ENCODE measurements around the gene DKK1. TPM values are rescaled to one million over a fixed set of nuclear protein-coding genes. Genes with fewer than 3 reads are reported as not detected.
A peak's percentile ranks its signal among the peaks of the same experiment; 100 is the strongest.

DKK1 gene
- polyA plus RNA-seq, 1 donor (not counting 4 experiments of a cell fraction or from before 2014, with no cell fraction given), result 223 TPM

DNA sequence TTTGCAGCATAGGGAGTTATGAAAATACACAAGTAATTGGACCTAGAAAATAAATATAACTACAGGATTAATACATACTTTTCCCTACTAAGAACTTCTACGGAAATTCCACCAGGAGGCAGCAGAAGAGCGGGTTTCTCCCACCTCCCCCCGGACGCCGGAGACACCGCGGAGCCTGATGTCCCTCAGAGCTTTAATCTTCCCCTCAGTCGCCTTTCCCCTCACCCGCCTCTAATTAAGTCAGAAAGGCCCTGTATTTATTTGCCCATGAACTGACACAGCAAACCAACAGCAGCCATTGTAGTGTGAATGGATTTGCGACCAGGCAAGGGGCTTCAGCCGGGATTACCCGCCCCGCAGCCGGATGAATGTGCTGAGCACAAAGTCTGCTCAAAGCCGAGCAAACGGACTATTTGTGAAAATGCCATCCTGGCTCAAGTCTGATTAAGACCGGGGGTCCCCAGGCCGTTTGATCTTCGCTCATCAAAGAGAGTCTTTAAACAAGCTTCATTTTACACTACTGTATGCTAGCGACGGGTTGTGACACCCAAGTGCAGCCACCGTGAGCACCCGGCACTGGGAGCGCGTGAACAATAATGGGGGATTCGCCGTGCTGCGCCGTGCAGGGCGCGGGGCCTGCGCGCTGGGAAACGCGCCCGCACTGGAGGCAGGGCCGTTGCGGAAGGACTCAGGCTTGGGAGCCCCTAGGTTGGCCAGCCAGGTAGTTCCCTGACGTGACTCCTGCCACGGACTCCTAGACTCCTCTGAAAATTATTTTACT is 5.6 kb upstream of the DKK1 start:
- H3K4me3 ChIP-seq (ENCODE audit: control insufficient read depth in 2 of 3, extremely low read depth in 1 of 3, insufficient read depth in 2 of 3, low read depth in 1 of 3, low read length in 3 of 3), result peak overlapping the region; percentile 9 to 80 (median 66)
- H3K27me3 ChIP-seq (ENCODE audit: control insufficient read depth, extremely low read depth, insufficient read depth, low read length), result no peaks in the 10 kb centered on the region
- H2AFZ ChIP-seq (ENCODE audit: control insufficient read depth, low read length), result peak overlapping the region; percentile 96
- peaks cover 16% of the 10 kb centered on the region for H3K4me1 ChIP-seq (ENCODE audit: control insufficient read depth, extremely low read depth, insufficient read depth, low read length)
- H3K9me3 ChIP-seq (ENCODE audit: control insufficient read depth, low read depth, low read length), result no peaks in the 10 kb centered on the region
- no peaks in the 10 kb centered on the region for H3K9me1 ChIP-seq (ENCODE audit: control insufficient read depth, extremely low read depth, insufficient read depth, low read length)
- peak overlapping the region; percentile 61 for H3K9ac ChIP-seq (ENCODE audit: control insufficient read depth, extremely low read depth, insufficient read depth, low read length)
- no peaks in the 10 kb centered on the region for H4K20me1 ChIP-seq (ENCODE audit: control insufficient read depth, extremely low read depth, insufficient read depth, low read length)
- dilution Hi-C loops (cut with MboI; ENCODE audit: extremely low pct_ligation_motif_present, low sequenced_read_pairs), result loop anchor here (25.0 kb wide), 1 partner anchor 254 kb away; no protein-coding TSS in a partner anchor
- FAIRE-seq (no peak), DNase-seq (ENCODE audit: low read depth, low spot score) (no peak)
- TF ChIP-seq EZH2 (IDR thresholded peaks at IDR 0.05; ENCODE audit: low read length), result no peak
- TF ChIP-seq, protein P1, sequence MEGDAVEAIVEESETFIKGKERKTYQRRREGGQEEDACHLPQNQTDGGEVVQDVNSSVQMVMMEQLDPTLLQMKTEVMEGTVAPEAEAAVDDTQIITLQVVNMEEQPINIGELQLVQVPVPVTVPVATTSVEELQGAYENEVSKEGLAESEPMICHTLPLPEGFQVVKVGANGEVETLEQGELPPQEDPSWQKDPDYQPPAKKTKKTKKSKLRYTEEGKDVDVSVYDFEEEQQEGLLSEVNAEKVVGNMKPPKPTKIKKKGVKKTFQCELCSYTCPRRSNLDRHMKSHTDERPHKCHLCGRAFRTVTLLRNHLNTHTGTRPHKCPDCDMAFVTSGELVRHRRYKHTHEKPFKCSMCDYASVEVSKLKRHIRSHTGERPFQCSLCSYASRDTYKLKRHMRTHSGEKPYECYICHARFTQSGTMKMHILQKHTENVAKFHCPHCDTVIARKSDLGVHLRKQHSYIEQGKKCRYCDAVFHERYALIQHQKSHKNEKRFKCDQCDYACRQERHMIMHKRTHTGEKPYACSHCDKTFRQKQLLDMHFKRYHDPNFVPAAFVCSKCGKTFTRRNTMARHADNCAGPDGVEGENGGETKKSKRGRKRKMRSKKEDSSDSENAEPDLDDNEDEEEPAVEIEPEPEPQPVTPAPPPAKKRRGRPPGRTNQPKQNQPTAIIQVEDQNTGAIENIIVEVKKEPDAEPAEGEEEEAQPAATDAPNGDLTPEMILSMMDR (optimal IDR thresholded peaks at IDR 0.05 in 1 of 3, IDR thresholded peaks at IDR 0.05 in 1 of 3, conservative IDR thresholded peaks at IDR 0.05 in 1 of 3; ENCODE audit: extremely low read depth in 1 of 3, insufficient read depth in 2 of 3, low read length in 3 of 3), result peak; percentile 64 to 72 (median 64)
- H3K79me2 ChIP-seq (ENCODE audit: control insufficient read depth, insufficient read depth, low read length), result no peaks in the 10 kb centered on the region
- no peaks in the 10 kb centered on the region for H3K36me3 ChIP-seq (ENCODE audit: control insufficient read depth in 2 of 2, extremely low read depth in 1 of 2, insufficient read depth in 2 of 2, low read length in 2 of 2)
- no peak overlapping the region for H3K27ac ChIP-seq (ENCODE audit: control insufficient read depth, insufficient read depth, low read length)
- H3K4me2 ChIP-seq (ENCODE audit: control insufficient read depth, extremely low read depth, insufficient read depth, low read depth, low read length), result peak overlapping the region; percentile 99

DNA sequence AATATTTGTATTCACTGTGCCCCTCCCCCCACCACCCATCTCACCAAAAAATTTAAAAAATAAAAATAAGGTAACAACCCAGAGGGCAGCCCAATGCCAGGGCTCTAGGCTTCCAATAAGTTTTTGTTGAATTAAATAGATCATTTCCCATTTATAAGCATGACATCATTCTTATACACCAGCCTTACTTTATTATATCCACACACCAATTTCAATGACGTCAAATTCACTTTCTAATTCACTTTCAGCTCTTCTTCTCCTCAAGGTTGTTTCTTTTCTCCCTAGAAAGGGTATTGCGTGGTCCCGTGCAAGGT is 1.2 kb upstream of the DKK1 start:
- dilution Hi-C loops (cut with MboI; ENCODE audit: extremely low pct_ligation_motif_present, low sequenced_read_pairs), result loop anchor here (25.0 kb wide), 1 partner anchor 249 kb away; no protein-coding TSS in a partner anchor

More for the DNA sequence above, 1.2 kb upstream of the DKK1 start:
- peaks cover 30% of the 10 kb centered on the region for H3K4me1 ChIP-seq (ENCODE audit: control insufficient read depth, extremely low read depth, insufficient read depth, low read length)
- no peak for DNase-seq (ENCODE audit: low read depth, low spot score)
- no peaks in the 10 kb centered on the region for H3K27me3 ChIP-seq (ENCODE audit: control insufficient read depth, extremely low read depth, insufficient read depth, low read length)
- H3K4me3 ChIP-seq (ENCODE audit: control insufficient read depth in 2 of 3, extremely low read depth in 1 of 3, insufficient read depth in 2 of 3, low read depth in 1 of 3, low read length in 3 of 3), result peak overlapping the region; percentile 92 to 96 (median 94)
- peaks cover 25% of the 10 kb centered on the region for H3K79me2 ChIP-seq (ENCODE audit: control insufficient read depth, insufficient read depth, low read length)
- peak overlapping the region; percentile 97 for H3K4me2 ChIP-seq (ENCODE audit: control insufficient read depth, extremely low read depth, insufficient read depth, low read depth, low read length)
- peaks cover 0 to 13% of the 10 kb centered on the region in 2 experiments for H3K36me3 ChIP-seq (ENCODE audit: control insufficient read depth in 2 of 2, extremely low read depth in 1 of 2, insufficient read depth in 2 of 2, low read length in 2 of 2)
- H2AFZ ChIP-seq (ENCODE audit: control insufficient read depth, low read length), result peak overlapping the region; percentile 91
- no peaks in the 10 kb centered on the region for H4K20me1 ChIP-seq (ENCODE audit: control insufficient read depth, extremely low read depth, insufficient read depth, low read length)
- no peak for FAIRE-seq
- no peaks in the 10 kb centered on the region for H3K9me3 ChIP-seq (ENCODE audit: control insufficient read depth, low read depth, low read length)
- no peaks in the 10 kb centered on the region for H3K9me1 ChIP-seq (ENCODE audit: control insufficient read depth, extremely low read depth, insufficient read depth, low read length)
- TF ChIP-seq EZH2 (IDR thresholded peaks at IDR 0.05; ENCODE audit: low read length), result no peak
- TF ChIP-seq, protein P1 (optimal IDR thresholded peaks at IDR 0.05 in 1 of 3, IDR thresholded peaks at IDR 0.05 in 1 of 3, conservative IDR thresholded peaks at IDR 0.05 in 1 of 3; ENCODE audit: extremely low read depth in 1 of 3, insufficient read depth in 2 of 3, low read length in 3 of 3), result no peak
- peak overlapping the region; percentile 79 for H3K27ac ChIP-seq (ENCODE audit: control insufficient read depth, insufficient read depth, low read length)
- peak overlapping the region; percentile 90 for H3K9ac ChIP-seq (ENCODE audit: control insufficient read depth, extremely low read depth, insufficient read depth, low read length)
